Neutrophil (primary cell): Measurements from ENCODE around the gene DDX42.

ENCODE experiments used
- H3K27ac ChIP-seq: fragments of 200-600 bp; sonication (generic); 2 replicates; pipeline ENCODE4 v1.5.1; 2016; ENCODE audit warnings: mild to moderate bottlenecking, moderate library complexity
- H3K27me3 ChIP-seq: fragments of 200-600 bp; sonication (generic); 2 replicates; pipeline ENCODE4 v1.6.0; 2016; ENCODE audit warnings: mild to moderate bottlenecking
- H3K36me3 ChIP-seq: fragments of 200-600 bp; sonication (generic); 2 replicates; pipeline ENCODE4 v1.5.1; 2017
- H3K4me1 ChIP-seq, 2 experiments: fragments of 200-600 bp in 1 of 2; sonication (generic) in 1 of 2; 1 replicate in 1 of 2; 2 replicates in 1 of 2; pipeline versions ENCODE4 v1.5.1 to v1.6.1; 2013 to 2016; ENCODE audit warnings: low read depth in 1 of 2, low read length in 1 of 2, mild to moderate bottlenecking in 1 of 2, moderate library complexity in 1 of 2; ENCODE audit not compliant: control insufficient read depth in 1 of 2, insufficient read depth in 1 of 2
- H3K4me3 ChIP-seq, 2 experiments: fragments of 200-600 bp in 1 of 2; sonication (generic) in 1 of 2; 1 replicate in 1 of 2; 2 replicates in 1 of 2; pipeline ENCODE4 v1.5.1; 2013 to 2016; ENCODE audit warnings: low read depth in 1 of 2, low read length in 1 of 2, mild to moderate bottlenecking in 1 of 2, moderate library complexity in 1 of 2
- H3K9me3 ChIP-seq: fragments of 200-600 bp; sonication (generic); 2 replicates; pipeline ENCODE4 v1.5.1; 2016
- CTCF ChIP-seq: fragments of 200-600 bp; sonication (generic); IDR thresholded peaks from 2 replicates; pipeline ENCODE4 v1.5.1; 2016; ENCODE audit warnings: antibody characterized with exemption

Gene DDX42

GRCh38 chr17:63780928-63781327 is 7.0 kb downstream of the DDX42 start:
- H3K4me1 ChIP-seq: peaks cover 3% of the 10 kb centered on the region in 2 experiments
- H3K27ac ChIP-seq: no peak overlapping the region
- no peaks in the 10 kb centered on the region for H3K9me3 ChIP-seq
- H3K4me3 ChIP-seq: no peak overlapping the region
- H3K36me3 ChIP-seq: peaks cover 9% of the 10 kb centered on the region
- TF ChIP-seq CTCF: no peak
- no peaks in the 10 kb centered on the region for H3K27me3 ChIP-seq

GRCh38 chr17:63783522-63783921 is 9.6 kb downstream of the DDX42 start:
- Histone ChIP-seq H3K4me3 (no peak overlapping the region), H3K4me1 (no peaks in the 10 kb centered on the region), H3K36me3 (peaks cover 28% of the 10 kb centered on the region), H3K27ac (no peak overlapping the region), H3K9me3 (no peaks in the 10 kb centered on the region), H3K27me3 (no peaks in the 10 kb centered on the region)
- TF ChIP-seq CTCF: no peak

DNA sequence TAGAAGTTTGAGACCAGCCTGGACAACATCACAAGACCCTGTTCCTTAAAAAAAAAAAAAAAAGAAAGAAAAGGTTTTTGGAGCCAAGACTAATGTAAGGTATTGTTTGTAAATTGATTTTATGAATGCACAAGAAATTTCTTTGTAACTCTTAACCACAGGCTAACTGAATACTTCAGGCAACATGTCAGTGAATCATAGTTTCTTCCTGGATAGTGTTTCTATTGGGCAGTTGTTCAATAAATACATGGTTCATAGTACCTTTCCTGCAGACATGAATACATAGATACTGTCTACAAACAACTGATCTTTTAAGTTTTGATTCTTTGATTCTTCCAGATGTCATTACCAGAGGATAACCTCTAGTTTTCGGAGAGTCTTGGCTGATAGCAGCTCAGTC is 11.6 kb downstream of the DDX42 start:
- no peak overlapping the region for H3K4me3 ChIP-seq
- no peaks in the 10 kb centered on the region for H3K4me1 ChIP-seq
- no peaks in the 10 kb centered on the region for H3K27me3 ChIP-seq
- no peak for TF ChIP-seq CTCF
- H3K9me3 ChIP-seq: no peaks in the 10 kb centered on the region
- H3K27ac ChIP-seq: no peak overlapping the region
- H3K36me3 ChIP-seq: peaks cover 47% of the 10 kb centered on the region

GRCh38 chr17:63786117-63786516 is 12.1 kb downstream of the DDX42 start:
- no peaks in the 10 kb centered on the region for H3K9me3 ChIP-seq
- TF ChIP-seq CTCF: no peak
- no peak overlapping the region for H3K27ac ChIP-seq
- no peak overlapping the region for H3K4me3 ChIP-seq
- H3K27me3 ChIP-seq: no peaks in the 10 kb centered on the region
- peaks cover 51% of the 10 kb centered on the region for H3K36me3 ChIP-seq
- no peaks in the 10 kb centered on the region for H3K4me1 ChIP-seq

GRCh38 chr17:63786971-63787711 is 13.2 kb downstream of the DDX42 start:
- Histone ChIP-seq H3K27me3 (no peaks in the 10 kb centered on the region), H3K9me3 (no peaks in the 10 kb centered on the region), H3K27ac (peak overlapping the region; percentile 30), H3K4me3 (no peak overlapping the region), H3K4me1 (no peaks in the 10 kb centered on the region), H3K36me3 (peaks cover 61% of the 10 kb centered on the region)
- TF ChIP-seq CTCF: no peak
